Purkinje cell (primary cell): ENCODE data around the gene GPRC6A. TPM values are rescaled to one million over a fixed set of nuclear protein-coding genes. Genes with fewer than 3 reads are reported as not detected.

Source experiments
- polyA plus RNA-seq: library from polyadenylated mRNA; unstranded; fragments of >200 nt; fragmentation: Nextera tagmentation; gene quantifications from 2 replicates; pipeline ENCODE4 v1.2.1, GENCODE V29; 2014

The GPRC6A gene
- not detected in 2 replicates for polyA plus RNA-seq

GRCh38 chr6:116828983-116829382 is at the start of gene GPRC6A:
GPRC6A (minus strand) TSS chr6:116829083; CDS start chr6:116829013, 70 bp downstream.

GRCh38 chr6:116876635-116877611 is 48.0 kb upstream of the GPRC6A start, which contains the start of gene RFX6:
RFX6 (plus strand) TSS chr6:116877242; CDS start chr6:116877276, 34 bp downstream.

GRCh38 chr6:116764961-116765841 is 63.7 kb downstream of the GPRC6A start, which contains the start of gene FAM162B:
FAM162B (minus strand) TSS chr6:116765719; CDS start chr6:116765576, 143 bp downstream.

Other genes with a start within 250 kb of the GPRC6A start
- 0.58 and 2.7 TPM in 2 replicates for gene RSPH4A, start 212.6 kb downstream of the GPRC6A start, polyA plus RNA-seq
- 9.9 and 16.7 TPM in 2 replicates for gene ZUP1, start 160.3 kb downstream of the GPRC6A start, polyA plus RNA-seq
- 46.3 and 49.7 TPM in 2 replicates for gene KPNA5, start 147.9 kb downstream of the GPRC6A start, polyA plus RNA-seq
- not detected in 2 replicates for gene FAM162B, start 63.4 kb downstream of the GPRC6A start, polyA plus RNA-seq
- not detected in 2 replicates for gene RFX6, start 48.2 kb upstream of the GPRC6A start, polyA plus RNA-seq